ENCODE results near the gene SLC16A5. TPM values are rescaled to one million over a fixed set of nuclear protein-coding genes. Genes with fewer than 3 reads are reported as not detected.
A peak's percentile ranks its signal among the peaks of the same experiment; 100 is the strongest.

SLC16A5 gene
- total RNA-seq, 2 experiments from 2014 or later, result not detected

DNA sequence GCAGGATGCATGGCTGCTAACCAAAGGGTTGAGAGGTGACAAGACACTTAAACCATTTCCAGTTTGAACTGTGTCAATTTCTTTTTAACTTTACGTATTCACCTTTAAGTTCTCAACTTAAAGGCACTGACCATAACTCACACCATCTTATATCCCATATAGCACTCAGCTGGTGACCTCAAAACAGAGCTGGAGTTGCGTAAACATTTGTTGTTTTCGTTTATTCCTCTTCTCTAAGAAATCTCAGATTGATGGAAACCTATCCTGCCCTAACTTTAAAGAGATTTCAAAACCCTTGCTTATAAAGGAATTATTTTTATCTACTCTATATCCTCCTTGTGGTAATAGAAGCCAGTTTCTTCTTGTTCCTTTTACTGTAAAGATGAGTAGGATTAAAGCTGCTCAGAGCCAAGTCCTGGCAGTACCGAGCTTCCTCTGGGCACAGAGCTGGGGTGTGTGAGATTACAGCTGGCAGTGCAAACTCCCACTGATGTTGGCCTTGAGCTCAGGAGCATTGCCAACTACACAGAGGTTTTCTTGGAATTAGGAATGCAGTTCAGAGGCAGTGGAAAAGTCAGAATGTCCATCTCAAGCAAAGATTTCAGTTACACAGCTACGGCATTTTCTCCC, 39.4 kb upstream of the SLC16A5 start:
- Histone ChIP-seq H3K9me3 (ENCODE audit: low read length) (no peaks in the 10 kb centered on the region), H4K20me1 (ENCODE audit: insufficient read depth, low read length) (peaks cover 4% of the 10 kb centered on the region; the same call in 1 of the 2 replicates), H2AFZ (ENCODE audit: low read length) (no peak overlapping the region), H3K4me3 (ENCODE audit: low read depth, low read length, poor library complexity, severe bottlenecking) (peak overlapping the region; percentile 75), H3K27ac (ENCODE audit: low read depth, low read length, poor library complexity, severe bottlenecking) (no peak overlapping the region), H3K9me2 (ENCODE audit: insufficient read depth, low read length) (no peaks in the 10 kb centered on the region), H3K79me2 (ENCODE audit: insufficient read depth, low read depth, low read length) (peaks cover 23% of the 10 kb centered on the region), H3K4me1 (ENCODE audit: insufficient read depth, low read length, poor library complexity, severe bottlenecking) (peaks cover 14% of the 10 kb centered on the region), H3K36me3 (ENCODE audit: insufficient read depth, low read length) (peaks cover 38% of the 10 kb centered on the region), H3K4me2 (ENCODE audit: low read length) (peak overlapping the region; percentile 99)
- CTCF ChIA-PET (ENCODE audit: unreplicated experiment), result interaction anchor here (0.5 to 1.4 kb wide), 6 partner anchors 13 to 1451 kb away, joined by 3 to 5 read pairs (median 4); no protein-coding TSS in a partner anchor
- TSS peak; percentile 68 for BruUV-seq (replicated peaks)
- POLR2A ChIA-PET, result interaction anchor here (0.8 to 3.6 kb wide), 7 partner anchors 9 to 88 kb away, joined by 3 to 27 read pairs (median 3); partner anchors contain the start of gene MRPL58
- no peak for TF ChIP-seq EZH2phosphoT487 (IDR thresholded peaks at IDR 0.05; ENCODE audit: borderline replicate concordance, low read depth, low read length)
- TF ChIP-seq, protein P1, sequence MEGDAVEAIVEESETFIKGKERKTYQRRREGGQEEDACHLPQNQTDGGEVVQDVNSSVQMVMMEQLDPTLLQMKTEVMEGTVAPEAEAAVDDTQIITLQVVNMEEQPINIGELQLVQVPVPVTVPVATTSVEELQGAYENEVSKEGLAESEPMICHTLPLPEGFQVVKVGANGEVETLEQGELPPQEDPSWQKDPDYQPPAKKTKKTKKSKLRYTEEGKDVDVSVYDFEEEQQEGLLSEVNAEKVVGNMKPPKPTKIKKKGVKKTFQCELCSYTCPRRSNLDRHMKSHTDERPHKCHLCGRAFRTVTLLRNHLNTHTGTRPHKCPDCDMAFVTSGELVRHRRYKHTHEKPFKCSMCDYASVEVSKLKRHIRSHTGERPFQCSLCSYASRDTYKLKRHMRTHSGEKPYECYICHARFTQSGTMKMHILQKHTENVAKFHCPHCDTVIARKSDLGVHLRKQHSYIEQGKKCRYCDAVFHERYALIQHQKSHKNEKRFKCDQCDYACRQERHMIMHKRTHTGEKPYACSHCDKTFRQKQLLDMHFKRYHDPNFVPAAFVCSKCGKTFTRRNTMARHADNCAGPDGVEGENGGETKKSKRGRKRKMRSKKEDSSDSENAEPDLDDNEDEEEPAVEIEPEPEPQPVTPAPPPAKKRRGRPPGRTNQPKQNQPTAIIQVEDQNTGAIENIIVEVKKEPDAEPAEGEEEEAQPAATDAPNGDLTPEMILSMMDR (conservative IDR thresholded peaks at IDR 0.05; ENCODE audit: low read length), result no peak
- DNase-seq (ENCODE audit: low spot score), result no peak
- intact Hi-C loops (cut with micrococcal nuclease; ENCODE audit: unreplicated experiment), result loop anchor here (10.0 kb wide), 1 partner anchor 366 kb away; no protein-coding TSS in a partner anchor

DNA sequence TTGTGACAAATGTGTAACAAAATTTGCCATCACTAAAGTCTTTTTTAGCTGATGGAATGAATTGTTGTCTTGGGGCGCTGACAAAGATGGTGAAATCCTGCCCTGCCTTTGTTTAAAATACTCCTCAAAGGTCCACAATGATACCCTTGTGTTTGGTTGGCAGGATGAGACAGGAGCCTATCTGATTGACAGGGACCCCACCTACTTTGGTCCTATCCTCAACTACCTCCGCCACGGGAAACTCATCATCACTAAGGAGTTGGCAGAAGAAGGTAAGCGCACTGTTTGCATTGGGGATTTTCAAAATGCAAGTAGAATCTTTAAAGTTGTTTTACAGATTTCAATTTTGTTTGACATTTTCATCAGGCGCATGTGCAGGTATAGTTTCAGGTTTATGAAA, 38.7 kb upstream of the SLC16A5 start:
- peaks cover 4% of the 10 kb centered on the region; the same call in 1 of the 2 replicates for H4K20me1 ChIP-seq (ENCODE audit: insufficient read depth, low read length)
- no peaks in the 10 kb centered on the region for H3K9me2 ChIP-seq (ENCODE audit: insufficient read depth, low read length)
- POLR2A ChIA-PET, result interaction anchor here (0.6 to 3.6 kb wide), 7 partner anchors 9 to 52 kb away, joined by 3 to 27 read pairs (median 4); partner anchors contain the start of gene MRPL58
- H2AFZ ChIP-seq (ENCODE audit: low read length), result no peak overlapping the region
- H3K36me3 ChIP-seq (ENCODE audit: insufficient read depth, low read length), result peaks cover 45% of the 10 kb centered on the region
- peak overlapping the region; percentile 99 for H3K4me2 ChIP-seq (ENCODE audit: low read length)
- TF ChIP-seq, protein P1 (conservative IDR thresholded peaks at IDR 0.05; ENCODE audit: low read length), result no peak
- TF ChIP-seq EZH2phosphoT487 (IDR thresholded peaks at IDR 0.05; ENCODE audit: borderline replicate concordance, low read depth, low read length), result no peak
- no peak overlapping the region for H3K4me3 ChIP-seq (ENCODE audit: low read depth, low read length, poor library complexity, severe bottlenecking)
- CTCF ChIA-PET (ENCODE audit: unreplicated experiment), result interaction anchor here (1.0 to 1.1 kb wide), 3 partner anchors 12 to 88 kb away, joined by 3 to 5 read pairs (median 3); no protein-coding TSS in a partner anchor
- BruUV-seq (replicated peaks), result no TSS peak
- no peak overlapping the region for H3K27ac ChIP-seq (ENCODE audit: low read depth, low read length, poor library complexity, severe bottlenecking)
- peaks cover 23% of the 10 kb centered on the region for H3K79me2 ChIP-seq (ENCODE audit: insufficient read depth, low read depth, low read length)
- H3K9me3 ChIP-seq (ENCODE audit: low read length), result no peaks in the 10 kb centered on the region
- DNase-seq (ENCODE audit: low spot score), result no peak
- intact Hi-C loops (cut with micrococcal nuclease; ENCODE audit: unreplicated experiment), result loop anchor here (10.0 kb wide), 1 partner anchor 366 kb away; no protein-coding TSS in a partner anchor
- peaks cover 14% of the 10 kb centered on the region for H3K4me1 ChIP-seq (ENCODE audit: insufficient read depth, low read length, poor library complexity, severe bottlenecking)

DNA sequence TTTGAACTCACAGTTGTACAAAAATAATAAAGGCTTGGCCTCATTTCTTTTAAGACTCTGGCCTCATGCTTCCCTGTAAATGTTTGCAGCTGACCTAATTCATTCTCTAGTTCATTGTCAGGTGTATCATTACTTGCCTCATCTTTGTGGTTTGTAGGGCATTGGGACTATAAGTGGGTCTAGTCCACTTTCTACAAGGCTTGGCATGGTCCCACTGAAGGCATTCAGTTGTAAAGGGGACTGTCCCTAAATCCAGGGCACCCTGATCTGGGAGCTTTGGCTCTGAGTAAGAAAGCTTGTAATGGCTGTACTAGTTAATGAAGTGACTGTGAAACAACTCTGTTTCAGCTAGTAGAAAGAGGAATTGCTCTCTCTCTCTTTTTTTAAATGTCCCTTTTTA, 38.0 kb upstream of the SLC16A5 start:
- ChIA-PET POLR2A (interaction anchor here (0.6 to 1.8 kb wide), 3 partner anchors 11 to 179 kb away, joined by 3 to 6 read pairs (median 3); no protein-coding TSS in a partner anchor), CTCF (ENCODE audit: unreplicated experiment) (no interaction called here)
- Histone ChIP-seq H3K9me3 (ENCODE audit: low read length) (no peaks in the 10 kb centered on the region), H3K27ac (ENCODE audit: low read depth, low read length, poor library complexity, severe bottlenecking) (no peak overlapping the region), H3K4me2 (ENCODE audit: low read length) (no peak overlapping the region), H3K36me3 (ENCODE audit: insufficient read depth, low read length) (peaks cover 51% of the 10 kb centered on the region), H3K4me3 (ENCODE audit: low read depth, low read length, poor library complexity, severe bottlenecking) (no peak overlapping the region), H3K79me2 (ENCODE audit: insufficient read depth, low read depth, low read length) (peaks cover 23% of the 10 kb centered on the region), H3K9me2 (ENCODE audit: insufficient read depth, low read length) (no peaks in the 10 kb centered on the region), H3K4me1 (ENCODE audit: insufficient read depth, low read length, poor library complexity, severe bottlenecking) (peaks cover 14% of the 10 kb centered on the region), H2AFZ (ENCODE audit: low read length) (no peak overlapping the region), H4K20me1 (ENCODE audit: insufficient read depth, low read length) (peaks cover 4% of the 10 kb centered on the region; the same call in 1 of the 2 replicates)
- TF ChIP-seq, protein P1 (conservative IDR thresholded peaks at IDR 0.05; ENCODE audit: low read length), result no peak
- no peak for TF ChIP-seq EZH2phosphoT487 (IDR thresholded peaks at IDR 0.05; ENCODE audit: borderline replicate concordance, low read depth, low read length)
- no peak for DNase-seq (ENCODE audit: low spot score)
- intact Hi-C loops (cut with micrococcal nuclease; ENCODE audit: unreplicated experiment), result loop anchor here (10.0 kb wide), 1 partner anchor 365 kb away; no protein-coding TSS in a partner anchor
- no TSS peak for BruUV-seq (replicated peaks)

Data from OCI-LY7 (cell line).